Umbilical cord (tissue), 2 donors: ENCODE data around the gene AHNAK2. TPM values are rescaled to one million over a fixed set of nuclear protein-coding genes. Genes with fewer than 3 reads are reported as not detected.
A peak's percentile ranks its signal among the peaks of the same experiment; 100 is the strongest.

Experiments used
- DNase-seq: peaks from one replicate; pipeline ENCODE4 v3.0.0-alpha.2; 2015; ENCODE audit warnings: low spot score
- total RNA-seq: library from RNA; depleted of rRNA; stranded (reverse); fragments of >200 nt; gene quantifications from one replicate; pipeline ENCODE4 v1.2.3, GENCODE V29; 2014; ENCODE audit warnings: low replicate concordance; ENCODE audit not compliant: insufficient read depth

The AHNAK2 gene
- total RNA-seq, 1 donor from 2014 or later: 59.0 TPM

DNA sequence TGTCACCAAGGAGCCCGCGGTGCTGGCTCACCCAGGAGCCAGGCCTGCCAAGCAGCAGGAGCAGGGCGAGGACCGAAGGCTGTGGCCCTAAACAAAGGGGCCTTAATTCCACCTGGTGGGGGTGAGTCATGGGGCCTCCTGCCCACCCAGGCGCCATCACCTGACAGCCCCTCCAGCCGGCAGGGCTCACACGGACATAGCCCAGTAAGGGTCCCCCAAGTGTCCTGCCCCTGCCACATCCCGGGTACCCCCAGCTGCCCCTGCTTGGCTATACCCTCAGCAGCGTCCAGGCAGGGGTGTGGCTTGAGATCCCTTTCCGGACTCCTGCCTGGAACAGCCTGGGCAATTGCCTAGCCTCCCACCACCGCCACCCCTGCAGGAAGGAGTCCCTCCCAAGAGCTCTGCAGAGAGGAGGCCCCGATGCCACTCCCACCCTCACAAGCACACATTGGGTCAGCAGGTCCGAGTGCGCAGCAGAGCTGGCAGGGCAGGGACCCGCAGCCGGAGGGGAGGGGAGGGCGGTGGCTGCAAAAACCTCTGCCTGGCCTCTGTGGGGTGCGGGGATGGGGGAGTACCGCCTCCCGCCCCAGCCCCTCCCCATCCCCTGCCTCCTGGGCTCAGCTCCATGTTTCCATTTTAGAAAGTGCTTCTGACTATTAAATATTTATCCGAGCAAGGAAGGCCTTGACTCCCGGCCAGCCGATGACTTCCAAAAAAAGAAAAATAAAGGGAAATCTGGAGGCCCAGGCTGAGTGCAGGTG is 4.6 kb downstream of the AHNAK2 start:
- DNase-seq: peak; percentile 70

DNA sequence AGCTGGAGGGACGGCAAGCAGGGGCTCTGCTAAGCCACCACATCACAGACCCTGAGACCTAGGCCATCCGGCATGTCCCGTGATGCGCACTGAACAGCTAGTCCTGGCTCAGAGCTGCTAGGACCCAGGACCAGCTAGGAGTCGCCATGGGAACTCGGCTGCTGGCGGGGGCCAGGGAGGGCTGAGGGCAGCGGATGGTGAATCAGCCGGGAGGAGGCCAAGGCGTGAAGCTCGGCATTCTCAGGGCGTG is 5.1 kb downstream of the AHNAK2 start:
- peak; percentile 92 for DNase-seq

DNA sequence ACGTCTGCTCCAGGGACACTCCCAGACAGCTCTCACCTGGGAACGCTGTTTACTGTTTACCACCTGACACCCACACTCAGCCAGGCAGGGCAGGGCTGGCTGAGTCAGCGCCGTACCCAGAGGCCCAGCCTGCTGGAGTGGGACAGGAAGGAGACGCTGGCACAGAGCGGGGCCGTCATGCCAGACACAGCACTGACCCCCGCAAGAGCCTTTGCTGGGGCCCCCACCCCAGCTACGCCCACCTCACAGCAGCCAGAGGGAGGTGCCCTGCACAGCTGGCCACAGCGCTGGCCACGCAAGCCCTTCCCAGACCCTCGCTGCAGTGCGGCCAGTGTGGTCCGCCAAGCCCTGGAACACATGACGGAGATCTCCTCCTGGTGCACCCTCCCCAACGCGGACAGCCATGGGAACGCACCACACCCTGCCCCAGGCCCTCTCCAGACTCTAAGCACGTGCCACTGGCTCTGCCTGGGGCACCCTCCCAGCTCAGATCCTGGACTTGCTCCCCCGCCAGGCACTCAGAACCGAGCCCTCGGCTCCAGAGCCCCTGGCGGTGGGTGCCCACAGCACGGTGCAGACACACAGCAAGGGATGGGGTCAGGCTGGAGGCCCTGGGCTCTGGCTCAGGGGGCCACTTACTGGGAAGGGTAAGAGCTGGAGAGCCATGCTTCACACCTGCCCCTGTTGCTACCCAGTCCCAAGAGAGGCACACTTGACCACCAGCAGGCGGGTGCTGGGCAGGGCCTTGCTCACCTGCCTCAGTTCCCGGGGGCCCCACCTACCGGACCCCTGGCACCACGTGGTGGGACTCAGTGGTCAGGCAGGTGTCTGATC is 5.7 kb downstream of the AHNAK2 start:
- peak; percentile 47 for DNase-seq

DNA sequence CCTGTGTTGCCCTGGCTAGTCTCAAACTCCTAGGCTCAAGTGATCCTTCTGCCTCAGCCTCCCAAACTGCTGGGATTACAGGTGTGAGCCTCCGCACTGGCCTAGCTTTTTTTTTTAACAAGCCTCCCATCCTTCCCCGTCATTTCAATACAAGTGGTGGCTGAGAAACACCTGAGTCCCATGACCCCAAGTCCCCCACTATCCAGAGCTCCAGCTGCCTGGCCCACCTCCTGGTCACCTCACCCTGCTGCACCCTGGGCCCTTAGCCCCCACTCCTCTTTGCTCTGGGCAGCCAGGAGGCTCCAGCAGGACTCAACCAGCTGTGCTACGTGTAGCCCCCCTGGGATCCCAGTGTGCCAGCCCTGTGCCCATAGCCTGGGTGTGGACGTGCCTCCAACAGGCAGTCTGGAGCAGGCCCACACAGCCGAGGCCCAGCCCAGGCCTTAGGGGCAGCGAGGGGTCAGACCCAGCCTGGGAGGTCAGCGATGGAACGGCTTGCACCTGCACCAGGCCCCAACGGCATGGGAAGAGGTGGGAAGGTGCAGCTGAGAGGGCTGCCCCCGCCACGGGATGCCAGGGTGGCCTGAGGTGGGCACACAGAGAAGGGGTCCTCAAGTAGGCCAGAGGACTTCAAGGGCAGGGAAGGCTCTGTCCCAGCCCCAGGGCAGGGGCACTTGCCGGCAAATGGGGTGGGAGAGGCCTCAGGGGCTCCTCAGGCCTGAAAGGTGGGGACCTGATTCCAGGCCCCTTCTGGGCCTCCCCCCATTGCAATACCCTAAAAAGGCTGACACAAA is 6.5 kb downstream of the AHNAK2 start:
- DNase-seq: no peak

DNA sequence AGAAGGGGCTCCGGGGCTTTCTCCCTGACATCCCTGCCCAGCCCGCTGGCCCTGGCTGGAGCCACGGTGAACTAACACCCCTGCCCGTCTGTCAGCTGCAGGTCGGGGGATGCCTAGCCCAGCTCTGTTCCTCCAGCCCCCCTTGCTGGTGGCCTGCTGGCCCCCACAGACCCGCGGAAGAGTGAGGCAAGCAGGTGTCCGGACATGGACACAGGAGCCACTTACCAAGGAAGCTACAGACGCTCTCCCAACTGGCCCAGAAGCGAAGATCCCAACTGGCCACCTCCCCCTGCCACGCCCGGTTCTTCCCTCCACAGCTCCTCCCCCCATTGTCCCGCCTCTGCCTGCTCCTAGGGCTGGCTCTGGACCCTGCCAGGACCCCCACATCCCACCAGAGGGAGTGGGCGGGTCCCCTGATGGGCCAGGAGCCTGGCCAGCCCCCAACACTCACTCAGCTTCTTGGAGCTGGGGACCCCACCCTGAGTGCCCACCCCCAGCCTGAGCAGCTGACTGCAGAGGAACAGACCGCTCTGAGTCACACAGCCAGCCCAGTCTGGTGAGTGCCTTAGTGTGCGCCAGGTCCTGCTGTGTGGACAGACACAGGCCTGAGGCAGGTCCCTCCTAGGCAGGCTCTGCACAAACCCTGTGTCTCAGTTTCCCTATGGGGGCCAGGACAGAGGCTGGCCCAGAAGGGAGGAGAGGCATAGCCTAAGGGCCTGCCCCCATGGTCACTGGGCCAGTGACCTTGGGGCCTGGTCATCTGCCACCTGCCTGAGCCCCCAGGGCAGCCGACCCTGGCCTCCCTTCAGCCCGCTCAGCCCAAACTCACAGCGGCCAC is 7.7 kb downstream of the AHNAK2 start:
- peak; percentile 90 for DNase-seq

DNA sequence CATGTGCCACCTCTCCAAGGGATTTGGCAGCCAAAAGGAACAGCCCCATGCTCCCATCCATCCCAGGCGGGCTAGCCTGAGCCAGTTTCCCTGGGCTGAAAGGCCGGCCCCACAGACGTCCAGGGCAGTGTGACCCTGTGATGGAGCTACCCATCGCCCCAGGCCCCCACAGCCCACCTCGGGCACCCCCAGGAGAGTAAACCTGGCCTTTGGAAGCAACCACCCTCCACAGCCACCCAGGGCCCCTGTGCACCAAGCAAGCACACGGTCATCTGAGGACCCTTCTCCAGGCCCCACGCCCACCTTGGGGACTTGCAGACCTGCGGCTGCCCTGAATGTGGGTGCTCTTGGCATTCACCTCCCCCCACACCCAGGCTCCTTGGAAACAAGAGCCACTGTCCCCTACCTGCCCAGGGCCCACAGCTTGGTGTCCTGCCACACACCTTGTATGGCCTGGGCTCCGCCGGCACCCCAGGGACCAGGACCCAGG is 8.4 kb downstream of the AHNAK2 start:
- no peak for DNase-seq

DNA sequence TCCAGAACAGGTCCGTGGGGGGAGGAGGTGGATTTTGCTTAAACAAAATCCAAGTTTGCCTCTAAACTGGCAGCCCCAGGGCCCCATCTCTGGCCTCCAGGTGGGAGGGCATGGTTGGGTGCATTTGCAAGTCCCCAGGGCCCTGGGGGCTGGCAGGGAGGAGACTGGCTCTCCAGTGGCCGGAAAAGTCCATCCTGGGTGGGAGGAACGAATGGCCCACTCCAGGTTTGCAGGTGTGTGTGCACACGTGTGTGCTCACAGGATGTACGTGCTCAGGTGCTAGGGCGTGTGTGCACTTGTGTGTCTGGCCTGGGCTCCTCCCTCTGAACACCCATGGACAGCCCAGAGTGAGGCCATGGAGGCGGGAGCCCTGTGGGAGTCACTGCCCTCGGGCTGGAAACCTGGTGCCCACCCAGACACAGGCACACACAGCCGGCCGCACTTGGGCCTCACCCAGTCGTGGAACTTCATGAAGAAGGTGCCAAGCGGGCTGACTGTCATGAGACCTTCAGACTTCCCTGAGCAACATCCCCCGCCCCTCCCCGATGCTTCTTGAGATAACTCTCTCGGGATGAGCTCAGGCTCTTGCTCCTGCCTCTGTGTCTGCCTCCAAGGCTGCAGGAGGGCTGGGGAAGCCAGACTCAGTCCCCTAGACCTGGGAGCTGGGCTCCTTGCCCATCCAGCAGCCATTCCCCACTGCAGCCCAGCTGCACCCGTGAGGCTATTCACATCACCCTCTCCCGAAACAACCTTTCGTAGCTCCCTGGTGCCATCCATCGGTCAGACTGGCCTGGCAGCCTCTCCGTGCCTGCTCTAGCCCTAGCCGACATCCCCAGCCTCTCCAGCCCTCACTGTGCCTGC is 9.4 kb downstream of the AHNAK2 start:
- peak; percentile 72 for DNase-seq

DNA sequence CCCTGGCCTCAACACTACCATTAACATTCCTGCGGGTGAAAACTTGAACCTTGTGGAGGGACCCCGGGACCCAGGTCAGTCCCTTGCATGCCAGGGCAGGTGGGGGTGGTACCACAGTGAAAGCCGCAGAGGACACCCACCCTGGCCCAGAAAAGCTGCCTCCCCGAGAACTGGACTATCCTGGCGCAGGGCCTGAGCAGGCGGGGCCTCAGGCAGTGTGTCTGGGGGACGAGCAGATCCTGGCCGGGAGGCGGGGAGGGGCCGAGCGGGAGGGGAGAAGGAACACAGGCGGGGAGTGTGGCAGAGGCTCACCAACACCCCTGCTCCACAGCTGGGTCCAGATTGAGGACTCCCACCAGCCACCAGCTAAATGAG is 10.0 kb downstream of the AHNAK2 start:
- DNase-seq: peak; percentile 93

DNA sequence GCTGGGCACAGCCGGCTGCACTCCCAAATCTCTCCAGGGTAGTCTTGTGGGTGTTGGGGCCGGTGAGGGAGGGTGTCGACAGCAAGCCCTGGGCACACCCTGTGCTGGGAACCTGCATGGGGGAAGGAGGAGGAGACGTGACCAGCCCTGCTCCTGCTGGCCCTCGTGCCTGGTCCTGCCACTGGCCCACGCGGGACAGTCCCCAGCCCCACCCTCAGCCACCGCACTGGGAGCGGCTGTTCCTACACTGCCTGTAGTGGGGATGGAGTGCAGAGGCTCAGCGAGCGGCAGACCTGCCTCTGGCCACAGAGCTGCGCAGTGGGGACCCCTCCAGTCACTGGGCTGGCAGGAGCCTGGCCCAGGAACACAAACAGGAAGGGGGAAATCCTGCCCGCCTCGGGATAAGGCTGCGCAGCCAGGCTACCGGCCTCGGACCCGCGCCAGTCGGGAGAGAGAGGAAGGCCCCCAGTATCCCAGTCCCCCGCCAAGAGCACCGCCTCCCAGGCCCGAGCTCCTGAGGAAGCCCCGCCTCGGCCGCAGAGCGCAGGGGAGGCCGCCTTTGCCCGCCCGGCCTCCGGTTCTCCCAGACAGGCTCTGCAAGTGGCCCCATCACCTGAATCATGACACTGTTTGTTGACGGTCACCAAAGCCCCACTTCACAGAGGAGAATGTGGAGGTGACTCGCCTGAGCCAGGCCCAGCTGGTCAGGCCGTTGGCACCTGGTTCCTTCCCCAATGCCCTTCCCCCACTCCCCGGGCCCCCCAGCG is 10.6 kb downstream of the AHNAK2 start:
- peak; percentile 80 for DNase-seq

DNA sequence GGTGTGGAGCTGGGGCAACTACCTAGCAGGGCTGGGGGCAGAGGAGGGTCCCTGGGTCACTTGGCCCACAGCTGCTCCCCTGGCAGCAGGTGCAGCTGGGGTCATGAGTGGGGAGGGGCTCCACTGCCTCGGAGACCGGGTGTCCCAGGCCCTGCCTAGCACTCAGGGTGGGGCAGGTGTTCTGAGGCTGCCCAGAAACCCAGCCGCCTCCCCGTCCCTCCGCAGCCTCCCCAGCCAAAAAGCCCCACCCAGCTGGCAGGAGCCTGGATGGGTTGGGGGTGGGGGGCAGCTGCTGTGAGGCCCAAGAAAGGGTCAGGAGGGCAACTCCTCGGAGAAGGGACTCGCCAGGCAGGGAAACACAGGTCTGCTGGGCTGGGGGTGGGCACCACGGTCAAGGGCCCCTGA is 11.2 kb downstream of the AHNAK2 start:
- no peak for DNase-seq

DNA sequence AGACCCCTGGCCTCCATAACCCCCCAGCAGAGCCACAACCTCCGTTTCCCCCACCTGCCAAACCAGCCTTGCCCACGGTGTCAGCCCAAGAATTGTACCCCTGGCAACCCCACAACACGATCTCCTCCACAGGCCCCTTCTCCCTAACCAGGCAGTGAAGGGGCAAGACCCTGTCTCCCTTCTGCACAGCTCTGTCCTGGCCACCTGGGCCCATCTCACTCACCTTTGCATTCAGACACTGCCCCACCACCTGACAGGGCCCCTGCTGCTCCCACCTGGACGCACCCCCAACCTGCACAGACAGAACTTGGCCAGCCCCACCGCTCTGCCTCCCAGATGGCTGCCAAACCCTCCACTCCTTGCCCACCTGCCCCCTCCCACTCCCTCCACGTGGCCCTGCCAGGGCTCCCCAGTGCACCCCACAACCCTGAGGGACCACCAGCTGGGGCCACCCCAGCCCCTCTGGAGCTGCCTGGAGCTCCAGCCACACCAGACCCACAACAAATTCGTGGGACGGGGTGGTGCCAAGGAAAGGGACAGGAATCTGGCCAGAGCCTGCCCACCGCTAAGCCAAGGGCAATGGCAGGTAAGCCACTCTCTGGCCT is 11.8 kb downstream of the AHNAK2 start:
- DNase-seq: no peak

DNA sequence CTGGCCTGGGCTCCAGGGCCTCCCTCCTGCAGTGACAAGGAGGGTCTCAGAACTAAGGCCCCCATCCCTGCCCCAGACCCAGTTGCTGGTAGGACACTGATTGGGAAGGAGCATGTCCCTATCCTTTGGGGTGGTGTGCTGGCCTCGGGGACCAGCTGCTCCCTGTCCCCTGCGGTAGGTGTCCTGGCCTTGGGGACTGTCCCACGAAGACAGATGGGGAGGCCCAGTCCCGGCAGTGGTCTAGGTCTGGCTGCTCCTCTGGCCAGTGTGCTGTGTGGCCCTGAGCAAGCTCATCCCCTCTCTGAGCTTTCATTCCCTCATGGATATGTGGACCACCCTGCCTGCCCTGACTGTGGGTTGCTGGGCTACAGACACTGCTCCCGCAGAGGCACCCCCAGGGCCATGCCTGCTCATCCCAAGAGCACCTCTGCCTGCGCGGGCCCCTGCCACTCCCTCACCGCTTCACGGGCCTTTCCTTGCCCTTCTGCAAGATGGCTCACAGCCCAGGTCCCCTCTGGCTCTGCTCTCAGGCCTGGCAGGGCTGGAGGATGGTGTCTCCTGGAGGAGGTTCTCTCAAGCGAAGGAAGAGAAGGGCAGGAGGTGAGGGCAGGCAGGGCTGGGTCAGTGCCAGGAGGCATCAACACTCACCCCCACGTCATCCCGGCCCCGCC is 12.5 kb downstream of the AHNAK2 start:
- DNase-seq: no peak

DNA sequence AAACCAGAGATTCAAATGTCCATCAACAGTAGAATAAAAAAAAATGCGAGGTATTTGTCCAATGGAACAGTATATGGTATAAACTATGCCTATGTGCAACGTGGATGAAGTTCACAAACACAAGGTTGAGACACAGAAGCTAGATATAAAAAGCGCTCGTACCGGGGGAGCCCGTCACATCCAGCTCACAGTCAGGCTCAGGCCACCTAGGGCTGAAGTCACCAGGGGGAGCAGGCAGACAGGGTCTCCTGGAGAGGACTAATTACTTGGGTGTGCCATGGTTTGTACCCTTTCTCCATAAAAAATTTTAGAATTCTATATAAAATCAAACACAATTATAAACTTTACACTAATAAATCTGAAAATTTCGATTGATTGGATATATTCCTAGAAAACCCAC is 13.6 kb downstream of the AHNAK2 start:
- no peak for DNase-seq

DNA sequence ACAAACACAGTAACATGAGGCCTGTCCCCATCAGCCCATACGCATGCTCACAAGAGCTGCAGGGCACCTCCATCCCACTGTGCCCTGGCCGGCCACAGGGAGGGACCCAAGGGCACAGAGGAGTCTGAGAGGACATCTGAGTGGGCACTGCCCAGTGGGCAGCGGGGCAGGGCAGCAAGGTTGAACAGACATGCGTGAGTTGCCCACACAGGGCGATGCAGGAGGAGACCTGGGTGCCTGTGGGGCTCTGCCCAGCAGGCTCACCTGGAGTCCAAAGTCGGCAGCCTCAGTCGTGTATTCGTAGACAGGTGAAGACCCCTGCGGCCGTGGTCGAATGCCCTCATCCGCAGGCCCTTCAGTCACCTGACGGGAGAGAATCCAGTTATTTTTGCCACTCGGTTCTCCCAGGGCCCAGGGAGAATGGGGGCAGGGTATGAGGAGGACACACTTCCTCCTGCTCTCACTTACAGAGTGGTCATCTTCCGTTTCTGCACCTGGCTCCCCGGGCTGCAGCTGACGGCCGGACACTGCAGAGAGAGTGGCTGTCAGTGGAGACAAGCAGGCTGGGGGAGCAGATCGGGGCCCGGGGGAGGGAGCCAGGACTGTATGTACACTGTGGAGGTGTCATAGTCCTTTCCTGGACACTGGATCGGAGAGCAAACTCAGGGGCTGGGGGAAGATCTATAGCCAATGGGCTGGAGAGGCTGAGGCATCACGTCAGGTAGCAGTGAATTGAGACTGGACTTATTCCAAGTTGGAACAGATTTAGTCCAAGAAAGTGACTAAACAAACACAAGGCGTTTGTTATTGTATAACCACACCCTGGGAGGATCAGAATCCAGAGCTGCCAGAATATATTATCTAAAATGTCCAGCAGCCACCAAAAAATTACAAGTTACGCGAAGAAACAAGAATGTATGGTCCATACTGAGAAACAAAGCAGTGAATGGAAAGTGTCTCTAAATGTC is 20.7 kb downstream of the AHNAK2 start:
- no peak for DNase-seq

DNA sequence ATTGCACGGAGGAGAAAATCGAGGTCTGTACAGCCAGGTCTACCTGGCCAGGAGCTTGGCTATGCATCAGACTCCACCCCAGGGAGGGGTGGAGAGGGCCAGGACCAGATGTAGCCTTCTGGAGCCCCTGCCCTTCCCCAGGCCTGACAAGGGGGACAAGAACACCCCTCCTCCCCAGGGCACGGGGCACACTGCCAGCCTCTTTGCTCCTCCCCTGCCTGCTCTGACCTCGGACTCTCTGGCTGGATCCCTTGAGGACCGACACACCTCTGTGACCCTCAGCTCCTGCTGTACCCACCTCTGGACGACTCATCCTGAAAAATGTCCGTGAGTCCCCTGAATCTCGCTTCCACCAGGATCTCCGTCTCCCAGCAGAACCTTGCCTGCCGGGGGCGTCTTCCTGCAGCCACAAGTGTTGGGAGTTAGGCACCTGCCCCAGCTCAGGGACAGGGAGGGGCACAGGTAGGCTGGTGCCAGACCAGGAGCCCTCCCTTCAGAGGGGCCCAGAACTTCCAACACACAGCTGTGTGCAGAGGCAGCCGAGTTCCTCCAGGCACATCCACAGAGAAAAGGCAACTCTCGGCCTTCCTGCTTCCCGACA is 21.8 kb downstream of the AHNAK2 start:
- no peak for DNase-seq

DNA sequence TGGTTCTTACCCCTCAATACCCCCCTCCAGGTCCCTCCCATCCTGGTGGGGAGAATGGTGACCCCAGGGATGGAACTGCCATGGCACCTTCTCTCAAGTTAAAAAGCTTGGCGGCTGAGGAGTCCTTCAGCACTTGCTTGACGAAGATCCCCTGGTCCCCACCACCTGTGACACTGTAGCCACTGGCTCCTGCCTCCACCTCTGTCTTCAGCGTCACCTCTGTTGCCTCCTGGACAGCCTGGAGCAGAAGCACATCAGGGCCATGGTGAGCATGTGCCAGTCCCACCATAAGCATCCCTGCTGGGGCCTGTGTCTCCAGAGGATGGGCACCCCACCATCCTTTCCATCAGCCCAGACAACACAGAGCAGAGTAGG is 22.8 kb downstream of the AHNAK2 start:
- DNase-seq: no peak

DNA sequence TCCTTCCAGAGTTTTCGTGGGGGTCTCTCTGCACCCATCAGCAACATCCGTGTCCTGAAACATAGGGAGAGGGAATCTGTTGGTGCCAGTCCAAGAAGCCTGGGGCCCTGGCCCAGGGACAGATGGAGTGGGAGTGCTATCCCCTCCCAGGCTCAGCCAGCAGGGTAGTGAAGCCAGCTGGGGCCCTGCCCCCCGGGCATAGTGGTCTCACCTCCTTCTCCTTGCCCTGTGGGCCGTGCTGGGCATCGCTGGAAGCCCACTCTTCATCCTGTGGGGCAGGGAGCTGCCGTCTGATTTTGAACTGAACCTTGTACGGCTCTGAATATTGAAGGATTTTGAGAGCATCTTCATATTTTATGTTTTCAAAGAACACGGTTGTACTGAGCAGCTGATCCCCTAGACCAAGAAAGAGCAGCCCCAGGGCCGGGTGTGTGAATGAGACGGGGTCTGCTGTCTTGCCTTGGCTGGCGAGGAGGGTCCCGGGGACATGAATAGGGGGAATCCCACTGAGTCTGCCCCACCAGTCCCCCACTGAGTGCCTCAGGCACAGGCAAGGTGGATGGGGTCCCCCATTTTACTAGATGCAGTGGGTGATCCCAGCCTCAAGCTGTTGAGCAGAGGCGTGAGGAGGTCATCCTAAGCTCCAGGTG is 23.3 kb downstream of the AHNAK2 start:
- DNase-seq: no peak
